ENCODE results near the gene SPAG8. TPM values are rescaled to one million over a fixed set of nuclear protein-coding genes. Genes with fewer than 3 reads are reported as not detected.

SPAG8 gene
- total RNA-seq, 1 donor from 2014 or later, result 0.20 TPM

GRCh38 chr9:35806101-35806500, 6.0 kb downstream of the SPAG8 start:
- no peak for ATAC-seq

- no peak for ATAC-seq
These were observed 10.5 kb downstream of the SPAG8 start for GRCh38 chr9:35801328-35802128.

GRCh38 chr9:35800530-35800929, 11.5 kb downstream of the SPAG8 start:
- no peak for ATAC-seq

GRCh38 chr9:35798658-35799374, 13.2 kb downstream of the SPAG8 start:
- peak; percentile 97 for ATAC-seq

- no peak for ATAC-seq
These were observed 14.6 kb downstream of the SPAG8 start for GRCh38 chr9:35797311-35798109.

GRCh38 chr9:35795695-35796094, 16.4 kb downstream of the SPAG8 start:
- no peak for ATAC-seq

GRCh38 chr9:35793461-35793860, 18.6 kb downstream of the SPAG8 start:
- ATAC-seq, result no peak

- ATAC-seq, result no peak
These were observed 19.2 kb downstream of the SPAG8 start for GRCh38 chr9:35792826-35793225.

- no peak for ATAC-seq
These were observed 19.8 kb downstream of the SPAG8 start for GRCh38 chr9:35792024-35792813.

GRCh38 chr9:35791297-35791921, 20.7 kb downstream of the SPAG8 start, which contains the start of gene NPR2:
TSS of gene NPR2 (plus strand) at chr9:35791591. CDS start at chr9:35792409, 818 bp downstream.
- ATAC-seq, result no peak

- ATAC-seq, result peak; percentile 81
These were observed 21.4 kb downstream of the SPAG8 start for GRCh38 chr9:35790385-35791296.

- no peak for ATAC-seq
These were observed 22.1 kb downstream of the SPAG8 start for GRCh38 chr9:35790025-35790384.

GRCh38 chr9:35789541-35789940, 22.5 kb downstream of the SPAG8 start:
- ATAC-seq, result no peak

GRCh38 chr9:35783418-35783817, 28.6 kb downstream of the SPAG8 start:
- no peak for ATAC-seq

- ATAC-seq, result no peak
These were observed 31.0 kb downstream of the SPAG8 start for GRCh38 chr9:35781066-35781465.

GRCh38 chr9:35778496-35778895, 33.6 kb downstream of the SPAG8 start:
- no peak for ATAC-seq

- no peak for ATAC-seq
These were observed 36.0 kb downstream of the SPAG8 start for GRCh38 chr9:35776018-35776417.

- no peak for ATAC-seq
These were observed 37.0 kb downstream of the SPAG8 start for GRCh38 chr9:35774907-35775635.

- ATAC-seq, result peak; percentile 95
These were observed 40.1 kb downstream of the SPAG8 start for GRCh38 chr9:35771943-35772342.

- ATAC-seq, result no peak
These were observed 40.5 kb downstream of the SPAG8 start for GRCh38 chr9:35771534-35771933.

Measured in esophagus mucosa (tissue), 1 donor.